ENCODE results near the gene TPI1.
A peak's percentile ranks its signal among the peaks of the same experiment; 100 is the strongest.
"Not testable (repeated sequence)": the region's sequence is repeated elsewhere in the genome, so short reads cannot be mapped to it uniquely, and the experiment has no call there.

Gene TPI1

DNA sequence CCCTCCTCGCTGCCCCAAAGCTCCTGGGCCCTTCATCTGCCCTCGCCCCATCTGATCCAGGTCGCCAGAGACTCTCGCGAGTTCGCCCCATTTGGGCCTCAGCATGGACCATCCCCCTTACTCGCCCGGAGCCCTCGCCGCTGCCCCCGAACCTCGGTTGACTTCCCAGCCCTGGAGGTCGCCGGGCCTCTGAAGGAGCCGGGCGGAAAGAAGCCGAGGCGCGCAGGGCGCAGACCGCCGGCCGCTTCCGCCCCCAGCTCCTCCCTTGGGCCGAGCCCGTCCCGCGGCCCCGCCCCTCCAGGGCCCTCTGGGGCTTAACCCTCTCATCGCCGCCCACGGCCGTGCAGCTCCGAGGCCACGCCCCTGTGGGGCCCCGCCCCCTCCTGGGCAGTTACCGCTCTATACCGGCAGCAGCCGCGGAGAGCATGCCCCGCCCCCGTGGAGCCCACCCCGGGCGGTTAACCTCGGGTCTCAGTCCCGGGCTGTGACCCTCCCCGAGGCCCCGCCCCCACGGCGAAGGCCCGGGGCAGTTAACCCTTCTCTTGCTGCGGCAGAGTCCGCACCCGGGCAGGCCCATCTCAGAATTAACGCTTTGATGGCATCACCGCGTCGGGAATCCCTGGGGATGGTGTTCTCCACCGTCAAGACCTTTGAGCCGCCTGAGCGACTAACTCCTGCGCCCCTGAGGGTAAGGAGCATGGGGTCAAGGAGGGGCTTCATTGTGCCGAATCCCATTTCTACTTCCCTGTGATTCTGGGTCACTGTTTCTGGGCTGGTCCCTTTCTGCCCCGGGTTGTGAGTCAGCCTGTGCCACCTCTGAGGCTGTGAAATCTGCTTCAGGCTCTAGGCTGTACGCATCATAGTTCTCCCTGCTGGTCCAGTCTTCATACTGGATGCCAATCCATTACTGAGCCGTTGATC lies 6.0 kb downstream of the TPI1 start, which contains the start of gene SPSB2:
Gene SPSB2 (minus strand): TSS at position 210 of the 921 bp plus-strand sequence. CDS start 402 bp downstream, outside the sequence.
- H3K4me3 ChIP-seq (ENCODE audit: control insufficient read depth, low read depth, low read length), result peak within 1 kb of the TSS; percentile 82
- DNase-seq (ENCODE audit: low read depth), result peak; percentile 92
- TF ChIP-seq, protein P1, sequence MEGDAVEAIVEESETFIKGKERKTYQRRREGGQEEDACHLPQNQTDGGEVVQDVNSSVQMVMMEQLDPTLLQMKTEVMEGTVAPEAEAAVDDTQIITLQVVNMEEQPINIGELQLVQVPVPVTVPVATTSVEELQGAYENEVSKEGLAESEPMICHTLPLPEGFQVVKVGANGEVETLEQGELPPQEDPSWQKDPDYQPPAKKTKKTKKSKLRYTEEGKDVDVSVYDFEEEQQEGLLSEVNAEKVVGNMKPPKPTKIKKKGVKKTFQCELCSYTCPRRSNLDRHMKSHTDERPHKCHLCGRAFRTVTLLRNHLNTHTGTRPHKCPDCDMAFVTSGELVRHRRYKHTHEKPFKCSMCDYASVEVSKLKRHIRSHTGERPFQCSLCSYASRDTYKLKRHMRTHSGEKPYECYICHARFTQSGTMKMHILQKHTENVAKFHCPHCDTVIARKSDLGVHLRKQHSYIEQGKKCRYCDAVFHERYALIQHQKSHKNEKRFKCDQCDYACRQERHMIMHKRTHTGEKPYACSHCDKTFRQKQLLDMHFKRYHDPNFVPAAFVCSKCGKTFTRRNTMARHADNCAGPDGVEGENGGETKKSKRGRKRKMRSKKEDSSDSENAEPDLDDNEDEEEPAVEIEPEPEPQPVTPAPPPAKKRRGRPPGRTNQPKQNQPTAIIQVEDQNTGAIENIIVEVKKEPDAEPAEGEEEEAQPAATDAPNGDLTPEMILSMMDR (conservative IDR thresholded peaks at IDR 0.05; ENCODE audit: control insufficient read depth, insufficient read depth, low read depth, low read length), result no peak

DNA sequence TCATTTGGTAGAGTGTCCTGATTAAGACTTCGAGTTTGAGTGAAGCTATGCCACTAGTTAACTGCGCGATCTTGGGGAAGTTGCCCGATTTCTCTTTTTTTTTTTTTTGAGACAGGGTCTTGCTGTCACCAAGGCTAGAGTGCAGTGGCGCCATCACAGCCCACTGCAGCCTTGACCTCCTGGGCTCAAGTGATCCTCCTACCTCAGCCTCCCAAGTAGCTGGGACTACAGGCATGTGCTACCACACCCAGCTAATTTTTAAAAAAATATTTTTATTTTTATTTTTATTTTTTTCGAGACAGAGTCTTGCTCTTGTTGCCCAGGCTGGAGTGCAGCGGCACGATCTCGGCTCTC lies 6.7 kb downstream of the TPI1 start:
- DNase-seq (ENCODE audit: low read depth), result not testable (repeated sequence)
- H3K4me3 ChIP-seq (ENCODE audit: control insufficient read depth, low read depth, low read length), result peak overlapping the region; percentile 82

DNA sequence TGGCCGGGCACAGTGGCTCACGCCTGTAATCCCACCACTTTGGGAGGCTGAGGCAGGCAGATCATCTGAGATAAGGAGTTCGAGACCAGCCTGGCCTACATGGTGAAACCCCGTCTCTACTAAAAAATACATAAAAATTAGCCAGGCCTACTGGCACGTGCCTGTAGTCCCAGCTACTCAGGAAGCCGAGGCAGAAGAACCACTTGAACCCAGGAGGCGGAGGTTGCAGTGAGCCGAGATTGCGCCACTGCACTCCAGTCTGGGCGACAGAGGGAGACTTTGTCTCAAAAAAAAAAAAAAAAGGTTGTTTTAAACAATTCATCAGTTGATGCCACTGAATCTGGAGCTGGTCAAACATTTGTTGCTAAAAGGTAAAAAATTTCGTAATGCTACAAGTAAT lies 12.5 kb downstream of the TPI1 start:
- not testable (repeated sequence) for H3K4me3 ChIP-seq (ENCODE audit: control insufficient read depth, low read depth, low read length); DNase-seq (ENCODE audit: low read depth)

DNA sequence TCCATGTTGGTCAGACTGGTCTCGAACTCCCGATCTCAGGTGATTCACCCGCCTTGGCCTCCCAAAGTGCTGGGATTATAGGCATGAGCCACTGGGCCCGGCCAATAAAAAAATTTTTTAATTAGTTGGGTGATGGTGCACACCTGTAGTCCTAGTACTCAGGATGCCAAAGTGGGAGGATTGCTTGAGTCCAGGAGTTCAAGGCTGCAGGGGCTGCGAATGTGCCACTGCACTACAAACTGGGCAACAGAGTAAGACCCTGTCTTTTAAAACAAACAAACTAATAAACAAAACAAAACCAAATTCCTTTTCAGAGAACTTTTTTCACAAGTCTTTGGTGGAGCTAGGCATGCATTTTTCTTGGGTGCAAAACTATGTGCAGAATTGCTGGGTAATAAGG lies 15.9 kb downstream of the TPI1 start:
- no peak overlapping the region for H3K4me3 ChIP-seq (ENCODE audit: control insufficient read depth, low read depth, low read length)
- TF ChIP-seq, protein P1 (conservative IDR thresholded peaks at IDR 0.05; ENCODE audit: control insufficient read depth, insufficient read depth, low read depth, low read length), result no peak
- DNase-seq (ENCODE audit: low read depth), result no peak

DNA sequence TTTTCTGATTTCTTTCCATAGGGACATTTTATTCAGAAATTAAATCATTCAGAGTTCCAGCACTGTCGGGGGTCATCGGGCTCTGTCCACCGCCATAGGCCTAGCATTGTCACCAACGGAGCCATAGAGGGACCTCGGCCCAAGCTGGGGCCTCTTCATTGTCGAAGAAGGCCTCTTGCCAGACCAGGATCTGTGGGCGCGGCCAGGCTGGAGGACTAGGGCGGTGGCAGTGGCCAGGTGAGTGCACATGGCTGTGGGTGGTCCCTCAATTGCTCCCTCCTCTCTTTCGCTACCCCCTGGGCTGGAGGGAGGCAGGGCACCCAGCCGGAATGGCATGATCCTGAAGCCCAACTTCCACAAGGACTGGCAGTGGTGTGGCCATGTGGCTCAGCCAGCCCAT lies 16.4 kb downstream of the TPI1 start:
- TF ChIP-seq, protein P1 (conservative IDR thresholded peaks at IDR 0.05; ENCODE audit: control insufficient read depth, insufficient read depth, low read depth, low read length), result no peak
- H3K4me3 ChIP-seq (ENCODE audit: control insufficient read depth, low read depth, low read length), result no peak overlapping the region
- no peak for DNase-seq (ENCODE audit: low read depth)

DNA sequence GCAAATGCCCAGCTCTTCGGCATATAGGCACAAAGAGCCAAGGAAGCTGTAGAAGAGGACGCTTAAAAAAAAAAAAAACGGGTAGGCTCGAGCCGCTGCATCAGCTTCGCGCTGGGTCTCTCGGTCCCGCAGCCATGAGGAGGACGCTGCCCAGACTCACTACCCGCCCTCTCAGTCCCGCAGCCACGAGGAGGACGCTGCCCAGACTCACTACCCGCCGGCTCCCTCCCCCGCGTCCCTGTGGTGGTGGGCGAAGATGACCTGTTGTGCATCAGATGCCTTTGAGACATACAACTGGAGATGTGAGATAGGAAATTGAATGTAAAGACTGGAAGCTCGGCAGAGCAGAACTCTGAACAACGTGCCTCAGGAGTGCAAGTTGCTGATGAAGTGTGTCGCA lies 17.2 kb downstream of the TPI1 start:
- H3K4me3 ChIP-seq (ENCODE audit: control insufficient read depth, low read depth, low read length), result no peak overlapping the region
- TF ChIP-seq, protein P1 (conservative IDR thresholded peaks at IDR 0.05; ENCODE audit: control insufficient read depth, insufficient read depth, low read depth, low read length), result no peak
- DNase-seq (ENCODE audit: low read depth), result no peak

DNA sequence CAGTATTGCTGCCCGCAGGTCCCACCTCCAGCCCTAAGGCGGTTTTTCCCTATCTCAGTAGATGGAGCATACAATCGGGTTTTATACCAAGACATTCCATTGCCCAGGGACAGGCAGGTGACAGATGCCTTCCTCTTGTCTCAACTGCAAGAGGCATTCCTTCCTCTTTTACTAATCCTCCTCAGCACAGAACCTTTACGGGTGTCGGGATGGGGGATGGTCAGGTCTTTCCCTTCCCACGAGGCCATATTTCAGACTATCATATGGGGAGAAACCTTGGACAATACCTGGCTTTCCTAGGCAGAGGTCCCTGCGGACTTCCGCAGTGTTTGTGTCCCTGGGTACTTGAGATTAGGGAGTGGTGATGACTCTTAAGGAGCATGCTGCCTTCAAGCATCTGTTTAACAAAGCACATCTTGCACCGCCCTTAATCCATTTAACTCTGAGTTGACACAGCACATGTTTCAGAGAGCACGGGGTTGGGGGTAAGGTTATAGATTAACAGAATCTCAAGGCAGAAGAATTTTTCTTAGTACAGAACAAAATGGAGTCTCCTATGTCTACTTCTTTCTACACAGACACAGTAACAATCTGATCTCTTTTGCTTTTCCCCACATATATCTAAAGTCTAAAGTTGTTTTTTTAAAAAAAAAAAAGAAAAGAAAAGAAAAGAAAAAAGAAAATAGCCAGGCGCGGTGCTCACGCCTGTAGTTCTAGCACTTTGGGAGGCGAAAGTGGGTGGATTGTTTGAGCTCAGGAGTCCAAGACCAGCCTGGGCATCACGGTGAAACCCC lies 19.1 kb downstream of the TPI1 start:
- H3K4me3 ChIP-seq (ENCODE audit: control insufficient read depth, low read depth, low read length); DNase-seq (ENCODE audit: low read depth): not testable (repeated sequence)

DNA sequence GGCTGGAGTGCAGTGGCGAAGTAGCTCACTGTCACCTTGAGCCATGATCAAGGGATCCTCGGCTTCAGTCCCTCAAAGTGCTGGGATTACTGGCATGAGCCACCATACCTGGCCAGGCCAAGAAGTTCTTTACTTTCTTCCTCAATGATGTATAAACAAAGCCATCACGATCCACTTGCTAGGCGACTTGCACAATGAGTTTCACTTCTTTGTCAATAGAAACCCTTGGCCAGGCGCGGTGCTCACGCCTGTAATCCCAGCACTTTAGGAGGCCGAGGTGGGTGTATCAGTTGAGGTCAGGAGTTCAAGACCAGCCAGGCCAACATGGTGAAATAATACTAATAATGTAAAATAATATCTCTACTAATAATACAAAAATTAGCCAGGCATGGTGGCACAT lies 20.1 kb downstream of the TPI1 start:
- TF ChIP-seq, protein P1 (conservative IDR thresholded peaks at IDR 0.05; ENCODE audit: control insufficient read depth, insufficient read depth, low read depth, low read length), result no peak
- no peak for DNase-seq (ENCODE audit: low read depth)
- H3K4me3 ChIP-seq (ENCODE audit: control insufficient read depth, low read depth, low read length), result no peak overlapping the region

All from fibroblast of mammary gland (primary cell).